WERI-Rb-1 (cell line): Measurements from ENCODE around the gene FUBP3.

Source experiments
- DNase-seq: peaks from one replicate; pipeline ENCODE4 v3.0.0-alpha.2; 2020
- H3K27ac ChIP-seq: fragments of 250-450 bp; sonication (Bioruptor Pico); 2 replicates; pipeline ENCODE4 v1.5.1; 2020; ENCODE audit warnings: mild to moderate bottlenecking, moderate library complexity
- H3K27me3 ChIP-seq: fragments of 250-450 bp; sonication (Bioruptor Pico); 2 replicates; pipeline ENCODE4 v1.5.1; 2021; ENCODE audit warnings: mild to moderate bottlenecking, low read depth, moderate library complexity; ENCODE audit not compliant: insufficient read depth, severe bottlenecking
- H3K36me3 ChIP-seq: fragments of 250-450 bp; sonication (Bioruptor Pico); 2 replicates; pipeline ENCODE4 v1.5.1; 2020; ENCODE audit warnings: mild to moderate bottlenecking, moderate library complexity
- H3K4me3 ChIP-seq: 2 replicates; pipeline ENCODE4 v1.5.1; 2011; ENCODE audit warnings: low read depth, mild to moderate bottlenecking, control low read depth, low read length
- H3K9me3 ChIP-seq: fragments of 250-450 bp; sonication (Bioruptor Pico); 2 replicates; pipeline ENCODE4 v1.5.1; 2021; ENCODE audit warnings: mild to moderate bottlenecking, moderate library complexity; ENCODE audit not compliant: severe bottlenecking
- TF ChIP-seq, protein P1 (sequence below): IDR thresholded peaks from 2 replicates; pipeline ENCODE4 v1.5.1; 2011; ENCODE audit warnings: low read depth, mild to moderate bottlenecking, control low read depth, inconsistent platforms, low read length

FUBP3 gene

DNA sequence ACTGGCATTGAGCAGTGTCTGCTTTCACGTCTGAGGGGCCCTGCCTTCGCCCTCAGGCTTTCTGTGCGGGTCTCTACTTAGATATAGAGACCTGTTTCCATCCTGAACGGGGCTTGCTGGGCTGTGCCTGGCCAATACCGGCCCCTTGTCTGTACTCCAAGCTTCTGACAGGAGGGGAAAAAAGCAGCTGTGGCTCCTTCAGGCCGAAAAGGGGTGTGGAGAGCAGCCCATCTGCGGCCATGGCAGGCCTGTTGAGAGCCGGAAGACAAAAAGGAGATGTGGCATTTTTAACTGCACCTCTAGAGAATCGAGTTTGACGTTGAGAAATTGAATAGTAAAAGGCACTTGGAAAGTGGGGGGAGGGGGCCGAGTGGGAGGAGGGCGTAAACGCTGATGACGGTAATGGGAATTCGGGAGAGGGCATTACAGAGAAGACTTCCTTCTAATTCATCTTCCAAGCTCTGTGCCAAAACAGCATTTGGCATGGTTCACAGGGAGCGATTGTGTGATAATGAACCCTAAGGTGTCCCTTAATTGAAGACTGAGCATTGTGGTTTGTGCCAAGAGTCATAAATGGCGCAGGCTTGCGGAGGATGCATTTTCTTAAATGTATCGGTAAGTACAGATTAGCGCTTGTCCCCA is 59.9 kb downstream of the FUBP3 start:
- H3K36me3 ChIP-seq = peaks cover 38% of the 10 kb centered on the region
- no peak for DNase-seq
- no peaks in the 10 kb centered on the region for H3K27me3 ChIP-seq
- H3K4me3 ChIP-seq = no peak overlapping the region
- H3K9me3 ChIP-seq = no peaks in the 10 kb centered on the region
- no peak overlapping the region for H3K27ac ChIP-seq
- TF ChIP-seq, protein P1, sequence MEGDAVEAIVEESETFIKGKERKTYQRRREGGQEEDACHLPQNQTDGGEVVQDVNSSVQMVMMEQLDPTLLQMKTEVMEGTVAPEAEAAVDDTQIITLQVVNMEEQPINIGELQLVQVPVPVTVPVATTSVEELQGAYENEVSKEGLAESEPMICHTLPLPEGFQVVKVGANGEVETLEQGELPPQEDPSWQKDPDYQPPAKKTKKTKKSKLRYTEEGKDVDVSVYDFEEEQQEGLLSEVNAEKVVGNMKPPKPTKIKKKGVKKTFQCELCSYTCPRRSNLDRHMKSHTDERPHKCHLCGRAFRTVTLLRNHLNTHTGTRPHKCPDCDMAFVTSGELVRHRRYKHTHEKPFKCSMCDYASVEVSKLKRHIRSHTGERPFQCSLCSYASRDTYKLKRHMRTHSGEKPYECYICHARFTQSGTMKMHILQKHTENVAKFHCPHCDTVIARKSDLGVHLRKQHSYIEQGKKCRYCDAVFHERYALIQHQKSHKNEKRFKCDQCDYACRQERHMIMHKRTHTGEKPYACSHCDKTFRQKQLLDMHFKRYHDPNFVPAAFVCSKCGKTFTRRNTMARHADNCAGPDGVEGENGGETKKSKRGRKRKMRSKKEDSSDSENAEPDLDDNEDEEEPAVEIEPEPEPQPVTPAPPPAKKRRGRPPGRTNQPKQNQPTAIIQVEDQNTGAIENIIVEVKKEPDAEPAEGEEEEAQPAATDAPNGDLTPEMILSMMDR = no peak

DNA sequence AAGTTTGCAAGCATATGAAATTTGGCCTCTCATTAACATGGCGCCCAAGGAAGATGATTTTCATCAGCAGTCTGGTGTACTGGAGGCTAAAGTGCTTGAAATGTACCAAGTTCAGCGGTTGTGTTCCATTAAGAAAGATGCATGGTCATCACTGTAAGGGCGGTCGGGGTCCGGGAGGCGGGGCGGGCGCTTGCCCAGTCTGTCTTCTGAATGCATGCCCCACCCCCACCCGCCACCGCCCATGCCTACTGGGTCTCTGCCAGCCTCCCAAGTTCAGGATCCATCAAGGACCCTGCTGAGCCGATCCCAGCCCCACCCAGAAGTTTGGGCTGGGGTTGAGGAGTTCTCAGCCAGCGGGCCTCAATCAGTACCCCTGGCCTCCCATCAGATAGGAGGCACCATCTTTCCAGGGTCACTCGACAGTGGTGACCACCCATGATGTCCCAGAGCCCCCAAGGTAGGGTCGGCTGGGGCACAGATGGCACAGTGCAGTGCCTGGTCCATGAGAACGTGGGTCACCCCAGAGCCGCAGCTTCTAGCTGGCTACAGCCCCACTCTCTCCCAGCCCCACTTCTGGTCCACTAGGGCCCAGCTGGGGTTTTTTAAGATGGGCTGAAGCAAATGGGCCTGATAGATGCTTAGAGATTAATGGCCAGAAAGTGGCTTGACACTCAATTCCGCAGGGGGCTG is 60.6 kb downstream of the FUBP3 start:
- Histone ChIP-seq H3K27me3 (no peaks in the 10 kb centered on the region), H3K4me3 (no peak overlapping the region), H3K36me3 (peaks cover 30% of the 10 kb centered on the region), H3K9me3 (no peaks in the 10 kb centered on the region), H3K27ac (no peak overlapping the region)
- TF ChIP-seq, protein P1 = no peak
- no peak for DNase-seq

DNA sequence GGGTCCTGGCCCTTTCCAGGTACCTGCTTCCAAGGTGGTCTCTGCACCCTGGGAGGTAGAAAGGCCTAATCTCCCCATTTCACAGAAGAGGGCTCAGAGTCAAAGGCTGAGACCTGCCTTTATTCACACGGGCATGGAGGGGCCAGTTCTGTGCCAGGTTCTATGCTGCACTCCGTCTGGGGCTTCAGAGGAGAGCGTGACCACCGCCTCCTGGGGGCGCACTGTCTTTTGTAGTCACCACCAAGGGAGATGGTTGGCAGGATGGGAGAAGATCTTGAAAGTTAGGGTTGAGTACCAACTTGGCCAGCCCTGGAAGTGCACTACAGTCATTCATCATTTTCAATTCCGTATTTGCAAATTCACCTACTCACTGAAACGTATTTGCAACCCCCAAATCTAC is 61.3 kb downstream of the FUBP3 start:
- no peaks in the 10 kb centered on the region for H3K27me3 ChIP-seq
- H3K27ac ChIP-seq = no peak overlapping the region
- TF ChIP-seq, protein P1 = peak; percentile 36; the same call in 1 of the 2 replicates
- H3K4me3 ChIP-seq = no peak overlapping the region
- no peak for DNase-seq
- peaks cover 27% of the 10 kb centered on the region for H3K36me3 ChIP-seq
- no peaks in the 10 kb centered on the region for H3K9me3 ChIP-seq

DNA sequence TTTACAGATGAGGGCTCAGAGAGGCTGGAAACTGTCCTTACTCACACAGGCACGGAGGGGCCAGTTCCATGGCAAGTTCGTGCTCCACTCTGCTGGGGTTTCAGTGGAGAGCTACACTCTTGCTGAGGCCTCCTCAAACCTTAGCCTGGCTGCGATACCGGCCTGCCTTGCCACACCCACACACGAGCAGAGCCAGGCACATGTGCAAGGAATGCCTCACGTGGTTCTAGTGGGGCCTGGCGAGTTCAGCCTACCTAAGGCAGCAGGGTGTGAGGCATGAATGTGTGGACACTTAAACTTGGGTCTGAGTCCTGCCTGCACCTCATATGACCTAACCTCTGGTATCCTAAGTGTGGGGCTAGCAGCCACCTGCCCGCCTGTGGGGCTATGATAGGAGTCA is 63.5 kb downstream of the FUBP3 start:
- peaks cover 5% of the 10 kb centered on the region for H3K9me3 ChIP-seq
- no peak for DNase-seq
- H3K27ac ChIP-seq = no peak overlapping the region
- no peak overlapping the region for H3K4me3 ChIP-seq
- TF ChIP-seq, protein P1 = no peak
- no peaks in the 10 kb centered on the region for H3K27me3 ChIP-seq
- H3K36me3 ChIP-seq = peaks cover 9% of the 10 kb centered on the region

DNA sequence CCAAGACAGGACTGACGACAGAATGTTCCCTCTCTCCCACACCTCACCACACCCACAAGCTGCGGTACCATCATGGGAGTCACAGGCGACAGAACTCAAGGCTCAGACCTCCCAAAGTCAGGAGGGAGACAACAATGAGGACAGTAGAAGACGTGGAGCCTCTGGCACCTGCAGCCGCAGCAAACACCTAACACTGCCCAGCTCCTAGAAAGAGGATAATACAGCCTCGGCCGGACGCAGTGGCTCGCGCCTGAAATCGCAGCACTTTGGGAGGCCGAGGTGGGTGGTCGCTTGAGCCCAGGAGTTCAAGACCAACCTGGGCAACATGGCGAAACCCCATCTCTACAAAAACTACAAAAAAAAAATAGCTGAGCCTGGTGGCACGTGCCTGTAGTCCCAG is 71.8 kb downstream of the FUBP3 start:
- H3K27ac ChIP-seq = no peak overlapping the region
- peaks cover 4% of the 10 kb centered on the region for H3K9me3 ChIP-seq
- H3K36me3 ChIP-seq = no peaks in the 10 kb centered on the region
- TF ChIP-seq, protein P1 = no peak
- no peak for DNase-seq
- peaks cover 10% of the 10 kb centered on the region for H3K27me3 ChIP-seq
- H3K4me3 ChIP-seq = no peak overlapping the region

DNA sequence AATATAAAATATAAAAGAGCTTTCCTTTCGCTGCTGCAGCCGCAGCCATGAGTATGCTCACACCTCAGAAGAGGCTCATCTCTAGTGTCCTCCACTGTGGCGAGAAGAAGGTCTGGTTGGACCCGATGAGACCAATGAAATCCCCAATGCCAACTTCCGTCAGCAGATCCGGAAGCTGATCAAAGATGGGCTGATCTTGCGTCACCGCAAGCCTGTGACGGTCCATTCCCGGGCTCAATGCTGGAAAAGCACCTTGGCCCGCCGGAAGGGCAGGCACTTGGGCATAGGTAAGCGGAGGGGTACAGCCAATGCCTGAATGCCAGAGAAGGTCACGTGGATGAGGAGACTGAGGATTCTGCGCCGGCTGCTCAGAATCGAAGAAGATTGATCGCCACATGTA is 72.4 kb downstream of the FUBP3 start:
- Histone ChIP-seq H3K36me3 (no peaks in the 10 kb centered on the region), H3K9me3 (no peaks in the 10 kb centered on the region), H3K4me3 (no peak overlapping the region), H3K27me3 (peaks cover 12% of the 10 kb centered on the region), H3K27ac (no peak overlapping the region)
- DNase-seq = no peak
- TF ChIP-seq, protein P1 = no peak
